DMS53 (cell line): ENCODE measurements around the gene PNMA6A.
"Not testable (repeated sequence)": the region's sequence is repeated elsewhere in the genome, so short reads cannot be mapped to it uniquely, and the experiment has no call there.

Experiments
- DNase-seq: peaks from one replicate; lab custom pipeline; 2025; lab: John Stamatoyannopoulos, UW

Gene PNMA6A

DNA sequence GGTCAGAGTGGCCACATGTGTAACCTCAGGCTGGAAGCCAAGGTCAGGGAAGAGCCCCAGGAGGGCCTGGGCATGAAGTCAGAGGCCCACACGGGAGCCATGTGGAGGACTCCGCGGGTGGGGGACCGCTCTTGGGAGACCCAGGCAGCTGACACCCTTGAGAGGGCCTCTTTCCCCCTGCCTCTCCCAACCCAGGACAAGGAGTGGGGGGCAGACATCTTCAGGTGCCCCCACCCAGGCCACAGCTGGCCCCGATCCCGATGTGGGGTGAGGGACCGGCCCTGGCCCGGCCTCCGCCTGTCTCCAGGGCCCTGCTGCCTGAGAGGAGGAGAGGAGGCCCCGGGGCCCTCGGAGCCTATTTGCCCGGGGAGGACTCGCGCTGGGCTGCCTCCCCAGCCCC is 3.1 kb downstream of the PNMA6A start:
- DNase-seq, result no peak

DNA sequence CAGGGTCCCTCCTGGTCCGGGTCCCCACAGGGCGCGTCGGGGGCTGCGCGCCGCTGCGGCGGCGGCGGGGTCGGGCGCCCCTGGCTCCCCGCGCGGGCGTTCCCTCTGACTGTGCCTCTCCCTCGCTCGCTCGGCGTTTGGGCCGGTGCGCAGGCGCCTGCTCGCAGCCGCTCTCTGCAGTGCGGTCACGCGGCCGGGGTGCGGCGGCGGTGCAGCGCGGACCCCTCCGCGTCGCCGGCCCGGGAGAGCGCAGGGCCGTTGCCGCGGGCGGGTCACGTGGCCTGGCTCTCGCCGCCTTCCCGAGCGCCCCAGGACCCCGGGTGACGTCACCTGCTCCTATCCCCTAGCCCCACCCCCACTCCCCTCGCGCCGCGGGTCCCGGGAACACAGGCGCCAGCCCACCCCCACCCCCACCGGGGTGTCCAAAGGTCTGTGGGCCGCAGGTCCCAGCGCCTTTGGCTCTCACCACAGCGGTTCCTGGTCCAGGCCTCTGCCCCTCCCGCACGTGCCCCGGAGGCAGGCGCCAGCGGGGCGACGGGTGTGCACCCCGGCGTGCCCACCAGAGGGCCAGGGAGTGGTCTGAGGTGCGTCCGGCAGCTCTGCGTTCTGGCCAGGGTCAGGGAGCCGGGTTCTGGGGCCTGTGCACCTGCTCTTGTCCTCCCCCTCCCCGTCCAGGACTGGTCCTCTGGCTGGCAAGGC is 5.3 kb downstream of the PNMA6A start:
- DNase-seq, result not testable (repeated sequence)

DNA sequence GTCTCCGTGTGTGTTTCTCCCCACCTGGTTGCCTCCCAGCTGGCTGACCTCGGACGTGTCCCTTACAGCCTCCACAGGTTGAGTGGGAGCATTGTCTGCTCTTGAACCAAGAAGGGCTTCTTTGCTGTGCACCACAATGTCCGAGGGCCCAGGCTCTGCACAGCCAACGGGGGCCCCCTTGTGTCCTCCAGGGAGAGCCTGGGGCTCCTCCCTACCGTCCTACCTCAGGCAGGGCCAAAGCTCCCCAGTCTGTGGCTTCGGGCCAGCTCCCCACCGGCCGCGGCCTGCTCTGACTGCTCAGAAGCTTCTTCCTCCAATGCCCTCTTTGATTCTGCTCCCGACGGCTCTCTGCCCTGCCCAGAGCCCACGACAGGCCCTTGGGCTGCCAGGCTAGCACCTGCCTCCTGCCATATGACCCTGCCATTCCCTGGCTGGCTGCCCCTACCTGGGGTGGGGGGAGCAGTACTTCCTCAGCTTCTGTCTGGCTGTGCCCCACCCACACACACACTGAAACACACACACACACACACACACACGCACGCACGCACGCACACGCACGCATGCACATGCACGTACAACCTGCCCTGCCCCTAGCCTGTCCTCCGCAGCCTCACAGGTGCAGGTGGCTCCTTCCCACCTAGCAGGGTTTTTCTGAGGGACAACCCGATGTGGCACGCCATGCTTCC is 11.1 kb downstream of the PNMA6A start:
- DNase-seq, result not testable (repeated sequence)

DNA sequence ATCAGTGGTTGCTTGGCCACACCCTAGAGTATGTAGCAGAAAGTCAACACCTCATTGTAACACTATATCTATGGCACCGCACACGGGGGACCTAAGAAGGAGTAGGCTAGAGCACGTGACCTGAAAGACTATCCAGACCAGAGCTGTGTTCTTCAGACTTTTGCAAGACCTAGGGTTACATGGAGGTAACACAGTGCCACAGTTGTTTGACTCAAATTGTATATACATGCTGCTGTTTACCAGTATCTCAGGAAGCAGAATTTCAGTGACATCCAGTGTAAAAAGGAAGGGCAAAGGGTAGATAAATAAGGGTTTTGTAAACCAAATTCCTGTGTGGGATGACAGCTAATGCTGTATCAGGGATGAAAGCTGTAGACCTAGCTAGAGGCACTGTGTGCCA is 30.2 kb downstream of the PNMA6A start:
- no peak for DNase-seq

DNA sequence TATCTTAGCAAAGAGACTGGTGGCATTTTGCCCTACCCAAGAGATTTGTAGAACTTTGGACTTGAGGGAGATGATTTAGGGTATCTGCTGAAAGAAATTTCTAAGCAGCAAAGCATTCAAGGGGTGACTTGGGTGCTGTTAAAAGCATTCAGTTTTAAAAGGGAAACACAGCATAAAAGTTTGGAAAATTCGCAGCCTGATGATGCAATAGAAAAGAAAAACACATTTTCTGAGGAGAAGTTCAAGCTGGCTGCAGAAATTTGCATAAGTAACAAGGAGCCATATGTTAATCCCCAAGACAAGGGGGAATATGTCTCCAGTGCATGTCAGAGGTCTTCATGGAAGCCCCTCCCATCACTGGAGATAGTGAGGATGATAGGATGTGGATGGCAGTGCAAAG is 32.7 kb downstream of the PNMA6A start:
- DNase-seq, result not testable (repeated sequence)

DNA sequence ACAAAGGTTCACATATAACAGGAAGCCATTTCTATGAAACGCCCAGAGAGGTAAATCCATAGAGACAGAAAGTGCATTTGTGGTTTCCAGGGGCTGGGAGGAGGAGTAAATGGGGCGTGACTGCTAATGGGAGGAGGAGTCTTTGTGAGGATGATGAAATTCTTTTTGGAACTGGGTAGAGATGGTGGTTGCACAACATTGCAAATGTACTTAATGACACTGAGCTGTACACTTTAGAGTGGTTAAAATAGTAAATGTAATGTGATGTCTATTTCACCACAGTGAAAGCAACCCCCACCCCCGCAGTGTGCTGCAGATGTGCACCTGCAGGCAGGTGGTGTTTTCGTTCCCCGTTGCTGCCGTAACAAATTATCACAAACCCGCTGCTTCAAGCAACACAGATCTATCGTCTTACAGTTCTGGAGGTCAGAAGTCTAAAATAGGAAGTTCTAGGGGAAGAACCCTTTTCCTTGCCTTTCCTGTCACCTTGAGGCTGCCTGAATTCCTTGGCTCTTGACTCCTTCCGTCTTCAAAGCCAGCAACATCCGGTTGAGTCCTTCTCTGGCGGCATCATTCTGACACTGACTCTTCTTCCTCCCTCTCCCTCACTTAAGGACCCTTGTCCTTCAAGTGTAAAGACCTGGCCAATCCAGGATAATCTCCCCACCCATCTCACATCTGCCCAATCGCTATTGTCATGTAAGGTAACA is 34.0 kb downstream of the PNMA6A start:
- not testable (repeated sequence) for DNase-seq

DNA sequence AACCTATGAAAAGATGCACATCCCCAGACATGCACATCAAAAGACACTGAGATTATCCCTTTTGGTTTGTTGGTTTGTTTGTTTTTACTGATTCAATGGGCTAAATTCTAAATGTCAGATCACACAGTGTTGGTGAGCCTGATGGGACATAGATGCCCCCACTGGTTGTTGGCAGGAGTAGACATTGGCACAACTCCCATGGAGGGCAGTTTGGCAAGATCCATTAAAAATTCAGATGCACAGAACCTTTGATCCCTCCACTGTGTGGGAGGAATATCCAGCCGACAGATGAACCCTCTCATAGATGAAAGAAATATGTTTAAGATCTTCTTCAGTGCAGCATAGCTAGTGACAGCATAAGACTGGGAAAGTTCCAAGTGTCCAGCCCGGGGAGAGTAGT is 38.5 kb downstream of the PNMA6A start:
- DNase-seq, result not testable (repeated sequence)

DNA sequence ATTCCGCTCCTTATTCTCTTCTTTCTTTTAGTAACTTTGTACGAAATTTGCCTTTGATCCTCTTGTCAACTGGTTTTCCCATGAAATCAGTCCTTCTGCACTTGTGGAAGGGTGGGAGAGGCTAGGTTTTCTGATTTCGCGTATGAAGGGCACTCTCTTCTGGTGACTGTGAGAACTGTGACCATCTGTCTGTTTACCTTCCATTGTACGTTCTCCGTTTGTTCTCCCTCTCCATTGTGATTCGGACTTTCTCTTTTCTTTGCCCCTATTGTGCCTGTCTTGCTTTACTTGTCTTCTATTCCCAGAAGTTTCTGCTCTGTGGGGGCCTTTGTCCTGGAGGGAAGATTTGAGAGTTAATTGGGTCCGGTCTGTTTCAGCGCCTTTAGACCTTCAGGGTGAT is 41.6 kb downstream of the PNMA6A start:
- DNase-seq, result not testable (repeated sequence)

DNA sequence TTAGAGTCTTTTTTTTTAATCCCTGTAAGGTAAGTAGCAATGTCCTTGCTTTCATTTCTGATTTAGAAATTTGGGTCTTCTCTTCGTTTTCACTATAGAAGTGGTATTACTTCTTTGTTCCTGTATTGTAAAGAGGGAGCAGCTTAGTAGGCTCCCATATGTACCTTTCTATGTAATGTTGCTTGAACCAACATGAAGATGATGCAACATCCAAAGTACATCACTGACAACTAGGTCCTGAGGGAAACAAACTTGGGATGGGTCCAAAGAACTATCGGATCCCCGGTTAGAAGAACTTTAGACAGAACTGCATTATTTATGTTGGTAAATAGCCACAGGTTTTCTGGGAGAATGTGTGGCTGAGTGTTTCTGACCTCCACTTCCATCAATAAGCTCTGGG is 45.5 kb downstream of the PNMA6A start:
- not testable (repeated sequence) for DNase-seq

DNA sequence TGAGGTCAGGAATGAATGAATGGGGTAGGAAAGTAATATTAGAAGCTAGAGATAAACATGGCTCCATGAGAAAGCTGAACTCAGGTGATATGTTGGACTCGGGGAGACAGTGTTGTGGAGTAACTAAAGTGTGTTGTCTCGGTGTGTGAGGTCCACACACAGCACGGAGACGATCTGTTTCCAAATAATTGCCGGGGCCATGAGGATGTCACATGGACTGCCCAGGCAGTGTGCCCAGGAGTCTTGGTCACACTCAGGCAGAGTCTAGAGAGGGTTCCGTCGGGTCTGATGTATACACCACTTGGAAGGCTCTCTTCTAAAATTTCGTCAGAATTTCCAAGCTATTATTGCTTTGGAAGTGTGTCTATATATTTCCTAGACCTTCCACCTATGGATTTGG is 48.0 kb downstream of the PNMA6A start:
- DNase-seq, result not testable (repeated sequence)

DNA sequence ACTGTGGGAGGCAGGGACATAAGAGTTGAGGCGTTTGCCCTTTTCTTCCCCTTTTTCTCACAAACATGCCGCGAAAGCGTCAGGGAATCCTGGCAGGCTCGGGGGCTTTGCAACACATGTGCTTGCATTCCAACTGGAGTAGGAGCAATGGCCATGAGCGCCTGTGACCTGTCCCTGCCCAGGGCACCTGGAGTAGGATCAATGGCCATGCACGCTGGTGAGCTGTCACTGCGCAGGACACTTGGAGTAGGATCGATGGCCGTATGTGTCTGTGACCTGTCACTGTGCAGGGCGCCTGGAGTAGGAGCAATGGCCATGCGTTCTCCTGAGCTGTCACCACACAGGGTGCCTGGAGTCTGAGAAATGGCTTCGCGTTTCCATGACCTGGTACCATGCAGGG is 51.2 kb downstream of the PNMA6A start:
- not testable (repeated sequence) for DNase-seq
